GM19023 (cell line): ENCODE data around the gene VPS39.

Source experiments
- ATAC-seq: cut with Tn5 transposase; IDR thresholded peaks from one replicate; pipeline ENCODE4 v1.9.1; 2021; ENCODE audit warnings: mild to moderate bottlenecking, moderate library complexity; ENCODE audit not compliant: unreplicated experiment

Gene VPS39

DNA sequence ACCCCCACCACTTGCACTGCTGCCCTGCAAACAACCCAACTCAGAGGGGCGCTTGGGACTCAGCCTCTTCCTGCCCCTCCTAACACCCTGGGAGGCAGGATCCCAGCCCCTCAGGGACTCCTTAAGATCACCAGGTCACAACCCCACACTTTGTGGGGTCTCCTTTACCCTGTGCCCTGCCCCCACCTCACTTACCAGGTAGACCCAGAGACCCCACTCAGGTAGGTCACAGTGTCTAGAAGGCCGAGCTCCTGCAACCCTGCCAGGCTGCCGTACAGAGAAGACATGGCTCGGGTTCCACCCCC lies 60.7 kb downstream of the VPS39 start:
- ATAC-seq = no peak

DNA sequence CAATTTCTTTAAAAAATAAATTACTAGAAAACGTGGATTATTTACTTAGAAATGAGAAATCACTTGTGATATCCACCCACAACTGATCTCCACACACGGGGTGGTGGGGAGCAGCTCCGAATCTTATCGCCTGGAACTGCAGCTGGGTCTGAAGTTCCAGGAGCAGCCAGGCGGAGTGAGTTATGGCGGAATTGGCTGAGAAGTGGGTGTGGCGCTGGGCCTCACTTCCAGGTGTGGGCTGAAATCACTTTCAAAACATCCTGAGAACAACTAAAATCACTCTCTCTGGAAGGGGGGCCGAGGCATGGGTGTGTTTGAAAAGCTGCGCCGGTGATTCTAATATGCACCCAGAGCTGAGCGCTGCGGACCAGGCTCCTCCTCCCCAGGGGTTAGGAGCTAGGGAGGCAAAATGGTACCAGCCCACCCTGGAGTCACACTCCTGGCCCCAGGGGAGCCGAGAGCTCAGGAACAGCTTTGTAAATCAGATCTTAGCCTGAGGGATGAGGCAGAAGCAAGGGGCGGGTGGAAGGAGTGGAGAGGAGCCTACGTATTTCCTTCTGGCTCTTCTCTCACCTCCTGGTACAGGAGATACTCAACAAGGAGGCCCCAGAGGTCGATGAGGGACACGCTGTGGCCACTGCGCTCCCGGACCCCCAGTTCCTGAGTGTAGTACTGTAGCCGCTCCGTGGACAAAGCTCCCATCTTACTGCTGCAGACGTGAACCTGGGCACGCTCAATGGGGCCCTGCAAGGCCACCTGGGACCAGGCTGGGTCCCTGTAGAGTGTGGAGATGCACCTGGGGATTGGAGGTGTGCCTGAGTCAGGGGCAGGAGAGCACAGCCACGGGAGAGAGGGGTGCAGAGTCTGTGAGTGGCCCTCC lies 61.3 kb downstream of the VPS39 start:
- no peak for ATAC-seq

- ATAC-seq = no peak
Observed at GRCh38 chr15:42145546-42146455, 62.3 kb downstream of the VPS39 start.

DNA sequence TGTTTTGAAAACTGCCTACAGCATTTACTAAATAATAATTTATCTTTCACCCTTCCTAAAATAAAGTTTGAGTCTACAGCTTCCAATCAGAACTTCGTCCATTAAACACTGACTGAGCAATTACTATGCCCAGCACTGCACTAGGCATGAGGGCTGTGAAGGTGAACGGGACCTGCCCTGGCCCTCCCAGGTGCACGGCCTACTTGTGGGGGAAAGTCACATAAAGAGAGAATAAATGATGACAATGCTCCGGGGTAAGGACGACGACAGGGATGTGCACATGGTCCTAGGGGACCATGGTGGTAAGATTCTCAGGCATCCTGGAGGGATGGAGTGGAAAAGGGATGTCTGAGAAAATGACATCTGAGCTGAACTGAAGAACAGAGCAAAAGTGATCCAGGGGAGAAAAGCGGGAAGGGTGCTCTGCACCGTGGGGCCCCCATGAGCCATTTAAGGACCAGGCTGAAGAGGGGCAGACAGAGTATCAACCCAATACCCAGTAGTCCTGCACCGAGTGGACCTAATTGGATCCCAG lies 63.2 kb downstream of the VPS39 start:
- no peak for ATAC-seq

GRCh38 chr15:42143866-42144625 lies 64.1 kb downstream of the VPS39 start:
- no peak for ATAC-seq

DNA sequence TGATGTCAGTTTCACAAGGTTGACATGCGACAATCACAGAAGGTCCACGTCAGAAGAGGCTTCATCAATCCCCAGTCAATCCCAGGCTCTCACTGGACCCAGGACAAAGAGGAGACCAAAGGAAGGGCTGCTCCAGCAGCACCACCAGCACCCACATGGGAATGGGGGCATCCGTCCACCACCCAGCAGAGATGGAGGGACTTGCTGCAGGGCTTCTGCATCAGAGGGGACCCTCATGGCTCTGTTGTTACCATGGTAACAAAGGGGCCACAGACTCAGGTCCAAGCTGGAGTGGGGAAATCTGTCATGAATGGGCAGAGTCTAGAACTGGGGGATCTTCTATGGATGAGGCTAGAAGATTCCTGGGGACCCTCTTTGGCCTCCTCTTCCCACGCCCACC lies 64.7 kb downstream of the VPS39 start:
- ATAC-seq = no peak

- no peak for ATAC-seq
Observed at GRCh38 chr15:42141795-42142667, 66.1 kb downstream of the VPS39 start.

GRCh38 chr15:42141246-42141645 lies 66.9 kb downstream of the VPS39 start:
- no peak for ATAC-seq

- ATAC-seq = no peak
Observed at GRCh38 chr15:42140383-42141070, 67.6 kb downstream of the VPS39 start.

DNA sequence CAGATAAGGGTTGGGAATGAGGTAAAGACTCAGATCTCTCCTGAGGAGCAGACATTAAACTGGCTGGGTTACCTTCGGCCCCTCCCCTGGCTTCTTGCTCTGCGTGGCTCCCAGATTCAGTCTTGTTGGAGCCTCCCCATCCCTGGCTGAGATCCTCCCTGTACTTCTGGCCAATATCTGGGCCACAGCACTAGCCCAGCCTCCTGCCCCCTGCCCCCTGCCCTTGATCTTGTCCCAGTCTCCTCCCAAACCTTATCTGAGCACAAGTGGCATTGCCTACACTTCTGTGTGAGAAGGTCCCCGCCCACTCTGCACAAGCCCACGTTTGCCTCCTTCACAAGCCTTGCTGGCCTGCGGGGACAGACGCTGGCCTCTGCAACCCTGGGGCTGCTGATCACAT lies 68.5 kb downstream of the VPS39 start:
- ATAC-seq = no peak

DNA sequence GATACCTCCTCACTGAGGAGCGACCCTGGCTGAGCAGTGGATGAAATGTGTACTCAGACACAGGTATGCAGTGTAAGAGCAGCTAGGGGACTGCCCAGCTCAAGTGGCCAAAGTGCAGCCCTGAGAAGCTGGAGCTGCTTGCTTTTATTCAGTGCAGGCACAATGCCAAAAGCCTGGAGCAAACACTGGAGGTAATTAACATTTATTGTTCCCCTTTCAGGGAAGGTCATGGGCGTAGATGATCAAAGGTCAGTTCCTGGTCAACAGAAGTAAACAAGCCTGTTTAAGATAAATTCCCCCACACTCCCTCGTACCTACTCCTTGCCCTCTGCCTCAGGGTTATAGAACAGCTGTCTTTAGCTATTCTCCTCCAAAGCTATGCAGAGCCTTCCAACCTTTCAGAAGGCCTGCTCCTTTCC lies 69.1 kb downstream of the VPS39 start:
- ATAC-seq = no peak

DNA sequence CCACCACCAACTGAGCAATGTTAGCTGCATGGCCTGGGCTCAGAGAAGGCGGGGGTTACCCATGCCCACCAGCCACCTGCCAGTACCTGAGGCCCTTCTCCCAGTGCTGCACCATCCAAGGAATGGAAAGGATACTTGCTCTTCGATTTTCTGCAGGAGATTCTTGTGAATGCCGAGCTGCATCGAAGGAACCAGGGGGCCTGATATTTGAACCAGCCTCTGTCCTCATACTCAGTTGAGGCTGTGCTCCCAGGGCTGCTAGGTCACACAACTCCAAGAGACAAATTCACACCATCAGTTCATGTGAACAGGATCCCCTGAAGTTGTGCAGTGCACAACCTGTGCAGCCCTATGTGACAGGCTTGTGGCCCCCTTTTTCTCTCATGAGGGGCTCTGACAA lies 69.7 kb downstream of the VPS39 start:
- no peak for ATAC-seq

GRCh38 chr15:42137461-42138261 lies 70.4 kb downstream of the VPS39 start:
- no peak for ATAC-seq

GRCh38 chr15:42136513-42136912 lies 71.6 kb downstream of the VPS39 start:
- ATAC-seq = no peak

DNA sequence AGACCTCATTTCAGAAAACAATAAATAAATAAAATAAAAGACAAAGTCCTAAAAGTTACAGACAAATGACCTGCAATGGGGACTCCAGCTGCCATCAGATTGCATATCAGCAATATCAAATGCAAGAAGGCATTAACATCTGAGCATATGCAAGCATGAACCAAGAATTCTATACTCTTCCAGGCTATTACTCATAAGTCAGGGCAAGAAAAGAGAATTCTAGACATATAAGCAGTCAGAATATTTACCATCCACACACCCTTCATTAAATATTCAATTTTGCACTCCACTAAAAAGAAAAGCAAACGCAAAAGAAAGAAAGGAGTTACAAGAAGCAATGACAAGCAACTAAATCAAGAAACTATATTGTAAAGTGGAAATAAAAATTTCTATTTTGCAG lies 72.8 kb downstream of the VPS39 start:
- no peak for ATAC-seq

DNA sequence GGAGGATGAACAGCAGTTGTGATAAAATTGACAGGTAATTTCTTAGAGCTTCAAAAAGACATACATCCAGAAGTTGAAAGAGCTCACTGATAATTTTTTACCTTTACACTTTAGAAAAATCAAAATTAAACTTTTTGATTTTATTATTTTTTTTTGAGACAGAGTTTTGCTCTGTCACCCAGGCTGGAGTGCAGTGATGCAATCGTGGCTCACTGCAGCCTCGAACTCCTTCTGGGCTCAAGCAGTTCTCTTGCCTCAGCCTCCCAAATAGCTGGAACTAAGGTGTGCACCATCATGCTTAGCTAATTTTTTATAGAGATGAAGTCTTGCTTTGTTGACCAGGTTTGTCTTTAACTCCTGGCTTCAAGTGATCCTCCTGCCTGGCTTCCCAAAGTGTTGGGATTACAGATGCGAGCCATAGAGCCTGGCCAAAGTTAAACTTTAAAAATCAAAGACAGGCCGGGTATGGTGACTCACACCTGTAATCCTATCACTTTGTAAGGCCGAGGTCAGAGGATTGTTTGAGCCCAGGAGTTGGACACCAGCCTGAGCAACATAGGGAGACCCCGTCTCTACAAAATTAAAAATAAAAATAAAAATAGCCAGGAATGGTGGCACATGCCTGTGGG lies 73.4 kb downstream of the VPS39 start:
- ATAC-seq = no peak

GRCh38 chr15:42133886-42134502 lies 74.1 kb downstream of the VPS39 start:
- ATAC-seq = no peak

DNA sequence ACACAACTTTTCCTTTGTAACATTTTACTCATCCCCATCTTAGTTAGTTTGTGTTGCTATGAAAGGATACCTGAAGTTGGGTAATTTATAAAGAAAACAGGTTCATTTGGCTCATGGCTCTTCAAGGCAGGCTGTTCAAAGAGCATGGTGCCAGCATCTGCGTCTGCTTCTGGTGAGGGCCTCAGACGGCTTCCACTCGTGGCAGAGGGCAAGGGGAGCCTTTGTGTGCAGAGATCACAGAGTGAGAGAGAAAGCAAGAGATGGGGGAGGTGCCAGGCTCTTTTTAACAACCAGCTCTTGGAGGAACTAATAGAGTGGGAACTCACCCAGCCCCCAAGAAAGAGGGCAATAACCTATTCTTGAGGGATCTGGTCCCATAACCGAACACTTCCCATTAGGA lies 74.7 kb downstream of the VPS39 start:
- ATAC-seq = no peak
